GM21825 (cell line): ENCODE results near the gene KIF26B.

Experiments used
- ATAC-seq: cut with Tn5 transposase; IDR thresholded peaks from one replicate; pipeline ENCODE4 v1.9.1; 2021; ENCODE audit warnings: mild to moderate bottlenecking, moderate library complexity; ENCODE audit not compliant: unreplicated experiment

Gene KIF26B

DNA sequence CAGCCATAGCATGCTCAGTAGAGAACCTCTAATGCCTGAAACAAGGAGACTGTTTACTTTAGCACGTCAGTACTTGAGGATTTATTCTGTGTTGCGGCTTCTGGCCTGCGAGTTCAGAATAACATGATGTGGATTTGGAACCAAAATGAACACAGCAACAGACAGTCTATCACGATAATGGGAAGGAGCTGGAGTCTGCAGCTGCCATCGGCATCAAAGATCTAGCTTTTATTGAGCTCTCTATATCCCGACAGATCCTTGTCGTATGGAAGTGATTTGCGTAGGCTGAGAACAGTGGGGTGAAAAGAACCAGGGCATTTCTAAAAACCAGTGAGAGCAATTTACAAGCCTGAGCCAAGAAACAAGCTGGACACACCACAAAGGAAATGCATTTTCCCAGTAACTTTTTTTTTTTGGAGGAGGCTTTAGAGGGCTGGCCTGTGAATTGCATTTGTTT, 294.2 kb downstream of the KIF26B start:
- no peak for ATAC-seq

DNA sequence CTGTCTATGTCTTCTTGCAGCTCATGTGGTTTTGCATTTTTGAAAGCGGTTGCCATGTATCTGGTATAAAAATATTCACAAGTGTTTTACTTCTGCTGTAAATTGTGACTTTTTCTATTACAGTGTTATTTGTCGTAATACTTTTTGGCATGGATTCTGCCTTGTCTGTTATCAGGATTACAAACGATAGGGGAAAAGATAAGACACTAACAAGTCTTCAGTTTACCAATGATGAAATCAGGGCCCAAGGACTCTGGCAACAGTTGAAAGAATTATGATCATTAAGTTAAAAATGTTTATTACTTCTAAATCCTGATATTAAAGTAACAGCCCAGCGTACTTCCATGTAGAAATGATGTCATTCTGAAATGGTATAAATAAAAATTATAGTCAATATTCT, 298.8 kb downstream of the KIF26B start:
- ATAC-seq, result no peak

DNA sequence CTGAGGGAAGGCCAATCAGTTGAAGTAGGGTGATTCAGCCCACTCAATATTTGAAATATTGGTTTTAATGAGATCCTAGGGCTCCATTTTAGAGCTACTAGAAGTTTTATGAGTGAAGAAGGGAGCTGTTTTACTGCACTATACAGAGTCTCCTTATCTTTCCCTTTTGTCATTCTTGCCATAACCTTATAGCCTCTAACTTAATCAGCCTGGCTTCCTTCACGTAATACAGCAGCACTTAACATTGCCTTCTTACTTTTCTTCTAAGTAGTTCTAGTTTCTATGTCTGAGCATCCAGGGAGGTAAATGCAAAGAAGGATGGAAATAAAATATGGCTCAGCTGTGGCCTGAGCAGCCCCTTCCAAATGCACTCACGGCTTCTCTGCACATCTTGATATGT, 299.3 kb downstream of the KIF26B start:
- ATAC-seq, result no peak

DNA sequence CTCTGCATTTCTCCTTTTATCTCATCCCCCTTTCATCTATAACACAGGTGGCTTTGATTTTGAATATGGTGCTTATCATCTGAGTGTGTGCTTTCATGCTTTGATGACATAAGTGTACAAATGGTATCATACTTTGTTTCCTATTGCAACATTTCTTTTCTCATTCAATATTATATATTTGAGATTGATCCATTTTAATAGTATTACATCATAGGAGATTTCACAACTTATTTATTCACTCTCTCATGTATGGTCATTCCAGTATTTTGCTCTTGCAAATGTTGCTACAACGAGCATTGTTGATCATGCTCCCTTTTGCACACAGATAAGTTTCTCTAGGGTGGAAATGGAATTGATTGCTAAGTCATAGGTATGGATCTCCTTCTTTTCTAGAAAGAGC, 302.8 kb downstream of the KIF26B start:
- ATAC-seq, result no peak

DNA sequence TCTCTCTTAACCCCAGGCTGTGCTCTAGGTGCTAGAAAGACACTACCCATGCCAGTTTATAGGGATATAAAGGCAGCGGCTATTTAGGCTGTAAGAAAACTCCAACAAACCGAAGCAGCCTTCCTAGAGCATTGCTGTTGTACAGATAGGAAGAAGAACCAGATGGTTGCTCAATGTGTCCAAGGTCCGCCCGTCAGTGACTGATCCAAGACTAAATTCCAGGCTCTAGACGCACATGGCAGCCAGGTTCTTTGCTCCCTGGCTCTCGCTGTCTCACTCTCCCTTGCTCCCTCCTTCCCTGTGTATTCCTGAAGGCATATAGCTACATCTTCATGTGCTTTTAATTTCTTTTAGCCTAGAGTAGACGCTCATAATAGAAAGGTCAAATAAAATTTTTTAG, 303.4 kb downstream of the KIF26B start:
- no peak for ATAC-seq

DNA sequence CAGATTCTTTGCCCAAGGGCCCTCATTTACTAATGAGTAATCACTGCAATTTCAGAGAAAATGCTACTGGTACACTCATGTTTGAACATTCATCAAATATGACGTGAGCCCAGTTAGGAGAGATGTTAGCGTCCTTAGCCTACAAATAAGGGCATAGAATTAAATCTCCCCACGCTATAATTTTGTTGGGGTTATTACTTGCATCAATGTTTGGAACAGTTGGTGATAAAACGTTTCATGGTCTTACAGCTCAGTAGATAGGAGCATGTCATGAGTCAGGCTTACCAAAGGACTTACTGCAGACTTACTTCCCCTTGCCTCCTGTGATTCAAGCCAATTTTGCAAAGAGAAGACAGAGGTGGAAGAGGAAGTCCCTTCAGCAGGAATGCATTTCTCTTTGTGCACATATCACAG, 304.0 kb downstream of the KIF26B start:
- no peak for ATAC-seq

DNA sequence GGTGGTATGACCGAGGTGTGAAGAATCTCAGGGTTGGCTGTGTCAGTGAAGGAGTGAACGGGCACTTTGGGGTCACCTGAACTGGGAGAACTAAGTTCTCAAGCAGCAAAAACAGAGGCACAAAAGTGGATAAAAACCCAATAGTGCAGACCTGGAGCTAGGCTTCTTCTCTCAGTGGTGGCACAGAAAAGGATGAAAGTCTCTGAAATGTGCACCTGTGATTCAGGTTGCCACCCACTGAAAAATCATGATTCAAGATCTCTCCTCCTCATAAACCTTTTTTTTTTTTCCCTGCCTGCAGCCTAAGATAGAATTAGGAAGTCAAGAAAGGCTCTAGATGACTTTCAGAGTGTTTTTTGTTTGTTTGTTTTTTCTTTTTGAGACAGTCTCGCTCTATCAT, 304.8 kb downstream of the KIF26B start:
- ATAC-seq, result no peak

DNA sequence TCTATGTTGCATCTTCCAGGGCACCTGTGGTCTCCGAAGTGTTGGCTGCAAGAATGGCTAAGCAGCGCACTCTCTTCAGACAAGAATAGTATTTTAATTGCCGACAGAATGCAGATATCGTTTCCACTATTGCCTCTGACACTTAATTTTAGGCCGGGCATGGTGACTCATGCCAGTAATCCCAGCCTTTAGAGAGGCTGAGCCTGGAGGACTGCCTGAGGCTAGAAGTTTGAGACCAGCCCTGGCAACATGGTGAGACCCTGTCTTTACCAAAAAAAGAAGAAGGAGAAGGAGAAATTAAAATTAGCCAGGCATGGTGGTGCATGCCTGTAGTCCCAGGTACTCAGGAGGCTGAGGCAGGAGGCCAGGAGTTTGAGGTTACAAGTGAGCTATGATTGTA, 306.9 kb downstream of the KIF26B start:
- ATAC-seq, result no peak

DNA sequence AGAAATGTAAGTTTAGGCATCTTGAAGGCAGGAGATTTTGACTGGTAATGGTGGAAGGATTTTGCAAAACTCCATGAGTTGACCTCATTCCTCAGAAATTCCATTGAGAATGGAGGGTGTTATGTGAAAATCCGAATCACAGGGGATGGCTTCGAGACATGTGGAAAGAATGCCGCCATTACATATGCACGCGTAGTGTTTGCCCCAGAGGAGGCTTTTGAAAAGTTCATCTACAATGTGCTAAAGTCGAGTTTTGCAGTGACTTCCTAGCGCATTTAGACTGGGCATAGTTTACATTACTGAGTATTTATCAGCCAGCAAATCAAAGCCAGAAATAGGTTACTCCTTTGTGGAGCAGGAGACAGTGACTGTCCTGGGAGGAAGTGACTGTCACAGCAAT, 307.4 kb downstream of the KIF26B start:
- no peak for ATAC-seq

DNA sequence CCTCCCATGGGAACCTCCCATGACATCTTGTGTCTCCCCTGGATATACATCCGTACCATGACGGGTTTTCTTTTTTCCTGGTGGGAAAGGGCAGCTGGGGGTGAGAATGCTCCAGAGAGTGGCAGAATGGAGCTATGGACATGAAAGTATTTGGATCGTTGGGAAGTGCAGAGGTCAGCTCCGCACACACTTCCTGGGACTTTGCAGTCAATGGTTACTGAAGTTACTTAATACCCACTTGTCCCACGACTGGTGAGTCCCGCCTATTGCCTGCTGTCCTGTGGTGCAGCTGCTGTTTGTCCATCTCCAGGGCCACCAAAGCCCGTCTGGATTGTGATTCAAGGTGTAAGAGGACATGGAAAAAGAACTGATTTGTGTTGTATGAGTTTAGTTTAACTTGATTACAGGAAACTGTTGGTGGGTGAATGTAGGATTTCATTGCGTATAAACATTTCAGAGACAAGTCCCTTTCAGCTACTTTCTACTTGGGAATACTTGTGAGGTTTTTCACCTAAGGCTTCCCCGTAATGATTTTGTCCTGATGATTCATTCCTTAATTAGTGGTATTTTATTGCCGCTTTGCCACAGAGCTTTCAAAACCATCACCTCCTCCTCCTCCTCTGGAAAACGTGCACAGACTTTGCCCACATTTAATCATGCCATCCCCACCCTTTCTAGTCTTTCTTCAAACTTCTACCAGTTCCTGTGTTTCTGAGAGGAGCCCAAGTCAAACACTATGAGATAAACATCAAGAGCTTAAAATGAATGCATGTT, 308.8 kb downstream of the KIF26B start:
- no peak for ATAC-seq

DNA sequence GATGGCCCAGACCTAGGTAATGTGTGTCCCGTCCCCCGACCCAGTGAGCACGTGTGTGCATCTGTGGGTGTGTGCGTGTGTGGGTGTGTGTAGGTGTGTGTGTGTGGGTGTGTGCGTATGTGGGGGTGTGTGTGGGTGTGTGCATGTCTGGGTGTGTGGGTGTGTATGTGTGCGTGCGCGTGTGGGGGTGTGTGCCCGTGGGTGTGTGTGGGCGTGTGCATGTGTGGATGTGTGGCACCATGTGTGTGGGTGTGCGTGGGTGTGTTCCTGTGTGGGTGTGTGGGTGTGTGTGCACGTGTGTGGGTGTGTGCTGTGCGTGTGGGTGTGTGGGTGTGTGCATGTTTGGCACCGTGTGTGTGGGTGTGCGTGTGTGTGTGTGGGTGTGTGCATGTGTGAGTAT, 309.5 kb downstream of the KIF26B start:
- no peak for ATAC-seq

DNA sequence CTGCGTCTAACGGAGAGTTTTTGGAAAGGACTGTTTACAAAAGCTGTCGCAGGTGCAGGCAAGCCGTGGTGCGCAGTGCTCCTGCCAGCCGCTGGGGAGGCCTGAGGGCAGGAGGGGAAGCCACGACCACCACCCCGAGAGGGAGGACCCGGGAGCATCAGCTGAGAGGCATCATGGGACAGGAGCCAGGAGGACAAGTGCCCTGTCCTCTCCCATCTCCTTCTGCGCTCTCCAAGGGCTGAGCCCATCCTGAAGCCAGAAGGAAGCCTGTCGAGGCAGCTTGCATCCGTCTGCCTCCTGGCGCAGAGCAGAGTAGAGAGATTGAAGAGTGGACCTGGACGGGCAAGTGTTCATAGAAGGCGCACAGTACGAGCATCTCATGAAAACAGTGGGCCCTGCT, 310.9 kb downstream of the KIF26B start:
- no peak for ATAC-seq

DNA sequence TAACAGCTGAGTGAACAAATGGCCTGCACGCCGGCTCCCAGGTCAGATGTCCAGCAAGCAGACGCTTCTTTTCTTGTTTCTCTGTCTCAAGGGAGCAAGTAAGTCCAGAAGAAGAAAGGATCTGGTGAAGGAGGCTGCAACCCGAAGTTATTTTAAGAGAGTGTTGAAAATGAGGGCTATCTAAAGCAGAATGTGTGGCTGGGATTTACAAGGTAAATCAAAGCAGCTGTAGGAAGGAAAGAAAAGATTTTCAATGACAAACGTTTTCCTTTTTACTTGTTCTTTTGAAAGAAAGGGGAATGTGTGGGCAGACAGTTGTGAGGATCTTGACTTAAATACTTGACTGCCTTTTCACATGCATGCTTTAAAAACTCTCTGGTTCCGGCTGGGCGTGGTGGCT, 311.5 kb downstream of the KIF26B start:
- no peak for ATAC-seq

DNA sequence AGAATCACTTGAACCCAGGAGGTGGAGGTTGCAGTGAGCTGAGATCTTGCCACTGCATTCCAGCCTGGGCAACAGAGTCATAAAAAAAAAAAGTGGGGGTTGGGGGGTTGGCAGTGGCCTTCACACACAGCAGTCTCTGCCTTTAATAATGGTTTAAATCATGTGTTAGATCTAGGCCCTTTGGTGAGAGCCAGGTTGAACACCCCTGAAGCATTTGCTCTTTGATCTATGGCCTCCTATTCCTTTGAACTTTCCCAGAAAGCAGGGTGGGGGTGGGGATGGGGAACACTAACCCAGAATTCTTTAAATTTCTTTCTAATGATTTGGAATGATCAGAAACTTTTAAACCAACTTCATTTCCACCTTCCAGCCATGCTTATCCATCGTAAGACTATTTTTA, 313.0 kb downstream of the KIF26B start:
- ATAC-seq, result no peak

DNA sequence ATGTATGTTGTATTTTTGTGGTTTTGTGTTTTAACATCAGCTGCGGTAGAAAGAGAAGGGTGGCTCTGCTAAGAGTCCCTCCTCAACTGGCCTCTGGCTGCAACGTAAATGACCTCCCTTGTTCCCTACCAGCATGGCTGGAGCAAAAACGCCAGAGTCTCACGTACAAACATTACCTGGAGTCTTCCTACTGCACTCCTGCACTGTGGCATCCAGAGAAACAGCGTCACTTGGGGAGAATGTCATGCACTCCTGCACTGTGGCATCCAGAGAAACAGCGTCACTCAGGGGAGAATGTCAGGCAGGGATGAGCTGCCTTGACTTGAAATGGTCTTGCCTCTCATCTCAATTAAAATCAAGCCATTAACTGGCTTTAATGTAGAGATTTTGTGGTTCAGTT, 314.2 kb downstream of the KIF26B start:
- ATAC-seq, result no peak

DNA sequence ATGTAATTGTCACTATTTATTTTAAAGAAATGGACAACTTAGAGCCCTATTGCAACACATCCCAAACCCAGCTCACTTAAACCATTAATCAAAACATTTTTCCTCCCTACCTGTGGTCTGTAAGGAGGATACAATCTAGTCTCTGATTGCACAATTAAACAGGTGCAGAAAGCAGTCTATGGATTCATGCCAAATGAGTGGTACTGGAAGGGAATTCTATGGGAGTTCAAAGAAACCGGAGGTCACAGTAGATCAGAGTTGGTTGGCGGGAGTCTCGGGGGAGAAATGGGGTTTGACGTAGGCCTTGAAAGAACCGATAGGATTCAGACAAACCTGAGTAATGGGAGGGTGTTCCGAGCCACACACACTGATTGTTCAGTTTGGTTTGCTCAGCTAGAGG, 314.9 kb downstream of the KIF26B start:
- no peak for ATAC-seq

DNA sequence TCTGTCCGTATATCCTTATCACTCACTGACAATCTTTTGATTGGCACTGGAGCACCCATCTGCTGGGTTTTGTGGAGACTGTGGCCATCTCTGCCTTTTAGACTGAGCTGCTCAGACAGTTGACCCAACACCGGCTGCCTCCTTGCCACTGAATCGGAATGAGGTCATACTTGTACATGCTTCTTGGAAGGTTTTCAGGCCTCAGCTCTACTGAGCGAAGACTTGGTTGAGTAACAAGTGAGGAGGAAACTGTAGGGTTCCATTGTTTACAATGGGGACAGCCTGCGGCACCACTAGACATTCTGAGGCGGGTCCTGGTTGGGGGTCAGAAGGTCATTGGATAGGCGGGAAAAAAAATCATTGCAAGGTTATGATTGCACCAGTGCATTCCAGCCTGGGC, 320.3 kb downstream of the KIF26B start:
- ATAC-seq, result no peak

DNA sequence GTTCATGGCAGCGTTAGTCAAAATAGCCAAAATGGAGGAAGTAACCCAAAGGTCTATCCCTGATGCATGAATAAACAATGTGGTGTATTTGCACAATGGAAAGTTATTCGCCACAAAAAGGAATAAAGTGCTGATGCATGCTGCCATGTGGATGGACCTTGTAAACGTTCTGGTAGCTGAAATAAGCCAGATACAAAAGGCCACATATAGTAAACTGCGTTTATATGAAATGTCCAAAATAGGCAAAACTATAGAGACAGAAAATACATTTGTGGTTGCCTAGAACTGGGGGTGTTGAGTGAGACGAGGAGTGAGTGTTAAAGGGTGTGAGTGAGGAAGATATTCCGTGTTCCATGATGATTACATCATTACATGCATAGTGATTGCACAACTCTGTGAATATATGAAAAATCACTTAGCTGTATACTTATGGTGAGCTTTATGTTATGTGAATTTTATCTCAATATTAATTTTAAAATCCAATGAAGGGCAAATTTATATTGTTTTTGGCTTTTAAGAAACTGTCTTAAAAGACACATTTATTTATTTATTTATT, 321.3 kb downstream of the KIF26B start:
- ATAC-seq, result no peak

DNA sequence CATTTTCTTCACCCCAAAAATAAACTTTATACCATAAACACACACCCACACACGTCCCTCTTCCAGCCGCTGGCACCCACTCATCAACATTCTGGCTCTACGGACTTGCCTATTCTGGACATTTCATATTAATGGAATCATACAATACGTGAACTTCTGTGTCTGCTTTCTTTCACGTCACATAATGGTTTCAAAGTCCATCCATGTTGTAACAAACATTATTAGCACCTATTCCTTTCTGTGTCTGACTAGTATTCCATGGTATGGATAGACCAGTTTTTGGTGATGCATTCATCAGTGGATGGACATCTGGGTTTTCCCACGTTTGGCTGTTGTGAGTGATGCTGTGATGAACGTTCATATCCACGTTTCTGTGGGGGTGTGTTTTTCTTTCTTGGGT, 323.2 kb downstream of the KIF26B start:
- no peak for ATAC-seq

DNA sequence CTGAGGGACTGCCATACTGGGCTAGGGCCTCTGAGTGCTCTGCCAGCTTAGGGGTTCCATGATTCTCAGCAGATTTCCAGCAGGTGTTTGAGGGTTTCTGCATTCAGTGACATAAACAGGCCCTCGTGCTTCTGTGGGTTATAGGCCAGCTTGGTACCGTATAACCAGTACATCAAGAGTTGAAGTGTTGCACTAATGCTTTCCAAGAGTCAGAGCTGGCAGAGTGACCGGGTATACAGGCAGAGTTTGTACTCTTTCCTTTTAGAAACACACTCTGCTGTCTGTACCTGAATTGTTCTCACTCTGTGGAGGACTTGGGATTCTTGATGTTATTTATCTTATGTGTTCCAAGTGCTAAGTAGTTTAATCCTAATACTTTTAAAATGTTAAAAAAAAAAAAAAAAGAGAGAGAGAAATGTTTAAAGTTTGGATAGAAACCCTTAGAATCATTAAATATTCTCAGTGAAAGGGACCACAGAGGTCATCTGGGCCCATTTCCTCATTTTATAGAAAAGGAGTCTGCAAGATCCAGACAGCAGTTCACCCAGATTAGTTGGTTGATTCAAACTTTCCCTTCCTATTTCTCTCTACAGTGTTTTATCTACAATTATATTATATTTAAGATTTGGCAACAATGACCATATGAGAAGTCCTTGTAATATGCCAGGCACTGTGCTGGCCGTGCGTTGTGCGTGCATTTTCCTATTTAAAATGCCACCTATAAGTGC, 325.8 kb downstream of the KIF26B start:
- no peak for ATAC-seq

DNA sequence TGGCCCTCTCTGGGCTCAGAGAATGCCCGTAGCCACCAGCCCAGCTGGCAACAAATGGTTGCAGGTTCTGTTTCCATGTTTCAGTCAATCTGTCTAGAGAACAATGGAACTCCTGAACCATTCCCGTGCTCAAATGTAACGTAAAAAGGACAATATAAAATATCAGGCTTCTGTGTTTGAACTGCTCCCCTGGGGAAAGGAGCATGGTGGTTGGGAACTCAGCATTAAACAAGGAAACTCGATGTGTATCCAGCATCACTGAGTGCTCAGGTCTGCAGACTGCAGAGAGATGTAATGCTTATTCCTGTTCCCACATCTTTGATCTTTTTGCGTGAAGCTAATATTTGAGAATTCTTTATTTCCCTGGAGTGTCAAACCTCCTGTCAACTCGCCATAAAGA, 326.5 kb downstream of the KIF26B start:
- no peak for ATAC-seq

DNA sequence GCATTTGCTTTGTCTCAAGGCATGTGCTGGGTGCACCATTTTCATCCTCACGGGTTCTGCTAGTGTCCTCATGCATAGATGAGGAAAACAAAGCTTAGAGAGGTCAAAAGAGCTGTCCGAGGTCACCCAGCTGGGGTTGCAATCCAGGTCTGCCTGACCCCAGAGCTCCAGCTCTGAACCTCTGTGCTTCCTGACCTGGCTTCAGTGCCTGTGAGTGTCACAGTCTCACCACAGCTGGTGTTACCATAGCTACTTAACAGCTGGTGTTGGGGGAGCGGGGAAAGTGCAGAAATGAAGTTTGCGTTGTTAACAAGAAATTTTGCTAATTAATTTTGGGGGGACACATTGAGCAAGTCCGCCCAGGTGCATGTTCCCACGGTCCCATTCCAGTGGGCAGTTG, 328.5 kb downstream of the KIF26B start:
- ATAC-seq, result no peak
